Central memory CD4-positive, alpha-beta T cell (primary cell): ENCODE results near the gene TXNDC11.

Experiments used
- DNase-seq: peaks from one replicate; pipeline ENCODE4 v3.0.0; 2022

Gene TXNDC11

DNA sequence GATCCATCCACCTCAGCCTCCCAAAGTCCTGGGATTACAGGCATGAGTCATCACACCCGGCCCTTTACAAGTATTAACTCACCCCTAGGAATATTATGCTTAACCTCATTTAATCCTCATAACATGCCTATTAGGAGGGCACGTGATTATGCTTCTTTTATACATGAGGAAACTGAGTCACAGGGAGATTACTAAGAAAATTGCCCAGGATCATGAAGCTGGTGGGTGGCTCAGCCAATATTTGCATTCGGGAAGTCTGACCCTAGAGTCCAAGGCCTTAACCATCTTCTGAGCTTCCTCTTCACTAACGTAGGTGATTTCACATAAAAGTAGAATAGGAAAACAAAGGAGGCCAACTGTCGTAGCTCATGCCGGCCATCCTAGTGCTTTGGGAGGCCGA lies 93.4 kb downstream of the TXNDC11 start:
- DNase-seq = no peak

DNA sequence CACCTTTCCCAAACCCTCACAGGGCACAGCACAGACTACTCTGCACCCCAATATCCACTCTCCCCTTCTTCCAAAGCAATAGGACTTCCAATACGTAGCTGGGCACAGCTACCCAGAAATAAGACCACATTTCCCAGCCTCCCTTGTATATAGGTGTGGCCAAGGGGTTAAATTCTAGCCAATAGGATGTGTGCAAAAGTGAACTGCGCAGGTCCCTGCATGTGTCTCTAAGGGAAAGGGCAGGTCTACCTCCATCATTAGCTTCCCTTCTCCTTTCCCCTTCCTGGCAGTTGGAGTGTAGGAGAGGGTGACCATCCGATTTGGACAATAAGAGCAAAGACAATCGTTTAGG lies 99.9 kb downstream of the TXNDC11 start:
- no peak for DNase-seq

DNA sequence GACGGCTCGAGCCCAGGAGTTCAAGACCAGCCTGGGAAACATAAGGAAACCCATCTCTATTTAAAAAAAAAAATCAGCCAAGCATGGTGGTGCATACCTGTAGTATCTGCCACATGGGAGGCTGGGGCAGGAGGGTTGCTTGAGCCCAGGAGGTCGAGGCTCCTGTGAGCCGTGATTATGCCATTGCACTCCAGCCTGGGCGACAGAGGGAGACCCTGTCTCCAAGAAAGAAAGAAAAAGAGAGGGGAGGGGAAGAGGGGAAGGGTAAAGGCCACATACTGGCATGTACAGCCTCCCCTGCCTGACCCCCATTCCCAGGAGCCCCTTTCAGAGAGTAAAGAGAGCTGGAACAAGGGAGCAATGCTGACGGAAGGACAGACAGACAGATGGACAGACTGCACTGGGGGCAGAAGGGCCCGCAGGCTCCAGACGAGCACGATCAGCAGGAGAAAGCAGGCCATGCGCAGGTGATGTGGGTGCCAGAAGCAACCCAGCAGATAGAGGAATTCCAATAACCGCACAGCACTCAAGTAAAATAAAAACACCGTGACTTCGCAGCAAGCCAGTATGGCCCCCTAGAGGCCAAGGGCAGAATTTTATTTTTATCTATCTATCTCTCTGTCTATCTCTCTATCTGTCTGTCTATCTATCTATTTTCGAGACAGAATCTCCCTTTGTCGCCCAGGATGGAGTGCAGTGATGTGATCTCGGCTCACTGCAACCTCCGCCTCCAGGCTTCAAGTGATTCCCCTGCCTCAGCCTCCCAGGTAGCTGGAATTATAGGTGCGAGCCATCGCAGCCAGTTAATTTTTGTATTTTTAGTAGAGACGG lies 101.5 kb downstream of the TXNDC11 start:
- DNase-seq = peak; percentile 60

DNA sequence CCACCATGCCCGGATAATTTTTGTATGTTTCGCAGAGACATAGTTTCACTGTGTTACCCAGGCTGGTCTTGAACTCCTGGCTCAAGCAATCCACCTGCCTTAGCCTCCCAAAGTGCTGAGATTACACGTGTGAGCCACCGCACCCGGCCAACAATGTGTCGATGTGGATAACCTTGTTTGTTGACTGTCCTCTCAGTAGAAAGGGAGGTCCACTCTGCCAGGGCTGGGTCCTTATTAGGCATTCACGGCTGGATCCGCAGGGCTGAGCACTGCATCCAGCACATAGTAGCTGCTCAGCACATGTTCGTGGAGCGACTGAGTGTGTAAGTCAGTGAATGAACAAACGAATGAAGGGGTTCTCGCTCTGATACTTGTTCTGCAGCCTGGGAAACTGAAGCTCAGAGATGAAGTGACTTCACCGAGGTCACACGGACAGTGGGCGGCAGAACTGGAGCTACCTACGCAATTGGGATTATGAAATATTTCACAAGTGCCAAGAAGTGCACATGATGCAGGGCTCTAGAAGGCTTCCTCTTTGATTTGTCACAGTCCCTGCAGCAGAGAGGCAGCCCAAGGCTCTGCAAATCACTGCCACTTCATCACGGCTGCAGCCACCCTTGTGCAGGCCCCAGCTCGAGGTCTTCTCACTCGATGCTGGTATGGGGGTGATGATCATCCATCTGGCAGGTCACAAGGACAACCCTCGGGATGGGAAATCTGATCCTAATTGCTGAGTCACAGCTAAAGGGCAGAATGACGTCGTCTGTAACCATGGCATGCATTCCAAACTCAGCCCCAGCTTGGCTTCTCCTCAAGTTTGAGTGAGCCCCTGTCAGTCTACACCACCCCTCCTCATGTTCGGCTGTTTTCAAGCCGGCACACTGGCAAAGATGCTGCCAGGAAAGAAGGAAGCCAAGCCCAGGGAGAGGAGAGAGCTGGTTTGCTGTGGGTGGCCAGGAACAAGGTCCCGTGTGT lies 102.4 kb downstream of the TXNDC11 start:
- DNase-seq = no peak

DNA sequence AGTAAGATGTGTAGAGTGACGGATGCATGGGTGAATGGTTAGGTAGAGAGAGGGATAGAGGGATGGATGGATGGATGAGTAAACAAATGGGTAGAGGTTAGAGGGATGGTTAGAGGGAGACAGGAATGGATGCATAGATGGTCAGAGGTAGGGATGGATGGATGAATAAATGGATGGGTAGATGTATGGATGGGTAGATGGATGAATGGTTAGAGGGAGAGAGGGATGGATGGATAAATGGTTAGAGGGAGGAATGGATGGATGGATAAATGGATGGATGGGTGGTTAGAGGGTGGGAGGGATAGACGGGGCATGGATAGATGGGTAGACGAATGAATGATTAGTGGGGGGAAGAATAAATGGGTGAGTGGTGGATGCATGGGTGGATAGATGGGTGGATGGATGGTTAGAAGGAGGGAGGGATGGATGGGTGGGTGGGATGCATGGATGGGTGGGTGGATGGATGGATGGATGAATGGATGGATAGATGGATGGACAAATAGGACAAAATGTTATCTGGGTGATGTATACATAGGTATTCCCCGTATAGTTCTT lies 103.6 kb downstream of the TXNDC11 start:
- DNase-seq = no peak

DNA sequence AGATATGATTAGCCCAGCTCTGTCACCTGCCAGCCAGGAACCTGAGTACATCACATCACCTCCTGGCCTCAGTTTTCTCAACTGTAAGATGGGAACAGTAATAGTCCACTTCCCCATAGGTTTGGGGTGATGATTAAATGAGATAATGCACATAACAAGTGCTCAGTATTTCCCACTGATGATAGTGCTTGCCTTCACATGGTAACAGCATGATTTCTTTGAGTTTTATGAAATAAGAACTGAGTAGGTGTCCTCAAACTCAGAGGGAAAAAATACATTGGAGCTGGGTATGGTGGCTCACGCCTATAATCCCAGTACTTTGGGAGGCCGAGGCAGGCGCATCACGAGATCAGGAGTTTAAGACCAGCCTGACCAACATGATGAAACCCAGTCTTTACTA lies 104.5 kb downstream of the TXNDC11 start:
- DNase-seq = no peak

DNA sequence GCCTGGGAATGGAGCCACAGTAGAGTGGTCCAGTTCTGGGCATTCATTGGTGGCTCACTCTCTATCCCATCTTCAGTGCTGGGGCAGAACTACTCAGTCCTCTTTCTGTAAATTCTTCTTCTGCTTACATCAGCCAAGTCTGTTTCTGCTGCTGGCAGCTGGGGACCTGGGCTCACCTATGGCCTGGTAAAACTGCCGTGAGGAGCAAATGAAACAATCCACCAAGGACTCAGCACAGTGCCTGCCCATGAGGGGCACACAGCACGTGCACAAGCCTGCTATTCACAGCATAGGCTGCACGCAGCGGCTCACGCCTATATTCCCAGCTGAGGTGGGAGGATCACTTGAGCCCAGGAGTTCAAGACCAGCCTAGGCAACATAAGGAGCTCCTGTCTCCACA lies 105.3 kb downstream of the TXNDC11 start:
- no peak for DNase-seq

DNA sequence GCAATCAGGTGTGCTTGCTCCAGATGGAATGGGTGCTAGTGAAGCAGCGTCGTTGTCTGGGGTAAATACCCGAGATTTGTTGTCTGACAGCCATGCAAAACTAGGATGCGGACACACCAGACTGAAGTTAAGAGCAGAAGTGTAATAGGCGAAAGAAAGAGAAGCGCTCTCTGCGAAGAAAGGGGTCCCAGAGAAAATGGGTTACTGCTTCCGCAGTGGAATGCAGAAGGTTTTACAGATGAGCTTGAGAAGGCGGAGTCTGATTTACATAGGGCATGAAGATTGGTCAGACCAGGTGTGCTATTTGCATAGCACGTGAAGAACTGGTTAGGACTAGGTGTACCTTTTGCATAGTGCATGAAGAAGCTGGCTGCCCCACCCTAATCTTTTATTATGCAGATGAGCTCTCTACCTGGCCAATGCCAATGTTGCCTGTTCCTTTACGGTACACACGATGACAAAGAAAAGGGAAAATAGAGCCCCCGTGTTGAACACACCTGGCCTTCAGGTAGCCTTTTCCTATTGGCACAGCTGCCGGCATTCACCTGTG lies 106.4 kb downstream of the TXNDC11 start:
- peak; percentile 9 for DNase-seq

DNA sequence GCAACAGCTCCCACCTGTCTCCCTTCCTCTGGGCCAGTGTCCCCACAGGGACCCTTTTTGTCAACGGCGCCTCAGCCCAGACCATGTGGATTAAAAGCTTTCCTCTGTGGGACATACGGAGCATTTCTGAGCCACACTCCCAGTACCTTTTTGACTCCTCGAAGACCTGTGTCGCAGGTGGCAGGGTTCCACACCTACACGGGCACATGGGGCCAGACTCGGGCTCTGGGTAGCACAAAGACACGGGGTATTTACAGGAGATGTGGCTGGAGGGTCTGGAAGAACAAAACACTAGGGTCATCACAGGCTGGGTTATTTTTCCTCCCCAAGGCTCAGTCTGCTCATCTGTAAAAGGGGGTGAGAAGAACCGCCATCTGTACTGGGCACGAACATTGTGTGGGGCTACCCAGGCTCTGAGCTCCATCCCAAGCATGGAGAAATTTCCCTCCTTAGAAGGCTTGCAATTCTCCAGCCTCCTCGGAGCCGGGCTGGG lies 106.9 kb downstream of the TXNDC11 start:
- DNase-seq = no peak

DNA sequence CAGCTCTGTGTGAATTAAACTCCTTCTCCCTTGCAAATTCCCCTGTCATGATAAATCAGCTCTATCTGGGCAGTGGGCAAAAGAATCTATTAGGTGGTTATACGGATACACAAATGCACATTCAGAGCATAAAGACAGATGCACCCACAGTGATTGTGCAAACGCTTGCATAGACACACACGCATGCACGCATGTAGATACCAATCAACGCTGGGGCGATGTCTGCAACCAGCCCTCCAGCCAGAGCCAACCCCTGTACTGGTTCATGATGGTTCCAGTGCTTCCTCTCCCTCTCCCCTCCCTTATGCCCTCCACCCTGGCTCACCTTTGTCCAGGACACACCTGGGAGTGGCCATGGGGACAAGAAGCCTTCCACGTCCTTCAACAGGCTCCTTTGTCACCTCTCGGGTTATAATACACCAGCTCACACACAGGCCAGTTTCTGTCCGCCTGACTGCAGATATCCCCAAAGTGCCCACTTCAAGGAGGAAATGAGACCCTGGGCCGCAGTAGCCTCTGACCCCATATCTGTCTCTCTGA lies 107.5 kb downstream of the TXNDC11 start:
- no peak for DNase-seq

DNA sequence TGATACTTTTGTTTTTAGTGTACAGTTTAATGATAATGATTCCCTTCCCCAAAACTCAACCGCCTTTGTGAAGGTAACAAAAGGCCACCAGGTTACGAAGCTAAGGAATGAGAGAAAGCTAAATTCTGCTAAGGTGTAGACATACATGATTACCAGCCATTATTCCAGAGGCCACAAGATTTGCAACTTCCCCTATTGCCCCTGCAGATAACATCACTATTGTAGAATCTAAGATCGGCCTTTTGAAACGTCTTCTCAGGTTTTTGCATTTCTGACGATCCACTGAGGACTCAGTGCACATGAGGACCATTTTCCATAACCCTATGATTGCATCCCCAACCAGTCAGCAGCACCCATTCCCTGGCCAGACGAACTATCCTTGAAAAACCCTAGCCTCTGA lies 108.3 kb downstream of the TXNDC11 start:
- DNase-seq = no peak

DNA sequence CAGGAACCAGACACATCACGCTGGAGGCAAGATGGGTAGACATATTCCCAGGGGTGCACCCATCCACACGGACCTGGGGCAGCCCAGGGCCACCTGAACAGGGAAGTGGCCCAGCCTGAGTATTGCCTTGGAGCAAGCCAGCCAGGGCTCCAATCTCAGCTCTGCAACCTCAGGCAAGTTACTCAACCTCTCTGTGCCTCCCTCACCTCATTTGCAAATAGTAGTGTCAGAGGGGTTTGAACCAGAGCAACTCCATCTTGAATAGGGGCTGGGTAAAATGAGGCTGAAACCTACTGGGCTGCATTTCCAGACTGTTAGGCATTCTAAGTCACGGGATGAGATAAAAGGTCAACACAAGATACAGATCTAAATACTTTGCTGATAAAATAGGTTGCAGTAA lies 109.5 kb downstream of the TXNDC11 start:
- DNase-seq = no peak

DNA sequence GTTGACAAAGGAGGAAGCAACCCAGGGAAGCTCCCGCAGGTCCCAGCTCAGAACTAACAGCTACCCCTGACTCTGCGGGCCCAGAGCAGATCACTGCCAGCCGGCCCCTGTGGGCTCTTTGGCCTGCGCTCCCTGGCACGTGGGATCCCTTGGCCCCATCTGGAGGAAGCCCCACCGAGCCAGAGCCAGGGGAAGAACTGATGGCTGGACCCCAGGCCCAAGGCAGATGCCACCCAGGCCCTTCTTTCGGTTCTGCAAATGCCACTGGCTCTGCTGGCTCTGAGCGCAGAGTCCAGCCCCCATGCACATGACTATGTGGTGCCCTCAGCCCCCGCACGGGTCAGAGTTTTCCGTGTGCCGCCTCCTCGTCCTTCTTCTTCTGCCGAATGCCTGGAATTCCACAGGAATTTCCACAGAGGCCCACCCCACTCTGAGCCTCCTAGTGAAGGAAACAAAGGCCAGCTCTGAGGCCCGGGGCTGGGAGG lies 110.2 kb downstream of the TXNDC11 start:
- no peak for DNase-seq

DNA sequence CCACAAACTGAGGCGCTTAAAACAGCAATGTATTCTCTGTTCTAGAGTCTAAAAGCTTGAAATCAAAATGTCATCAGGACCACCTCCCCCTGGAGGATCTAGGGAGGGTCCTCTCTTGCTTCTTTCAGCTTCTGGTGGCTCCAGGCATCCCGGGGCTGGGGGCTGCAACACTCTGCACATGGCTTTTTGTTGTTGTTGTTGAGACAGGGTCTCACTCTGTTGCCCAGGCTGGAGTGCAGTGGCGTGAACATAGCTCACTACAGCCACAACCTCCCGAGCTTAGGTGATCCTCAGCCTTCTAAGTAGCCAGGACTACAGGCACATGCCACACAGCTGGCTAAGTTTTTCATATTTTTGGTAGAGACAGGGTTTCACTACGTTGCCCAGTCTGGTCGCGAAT lies 111.4 kb downstream of the TXNDC11 start:
- DNase-seq = no peak

DNA sequence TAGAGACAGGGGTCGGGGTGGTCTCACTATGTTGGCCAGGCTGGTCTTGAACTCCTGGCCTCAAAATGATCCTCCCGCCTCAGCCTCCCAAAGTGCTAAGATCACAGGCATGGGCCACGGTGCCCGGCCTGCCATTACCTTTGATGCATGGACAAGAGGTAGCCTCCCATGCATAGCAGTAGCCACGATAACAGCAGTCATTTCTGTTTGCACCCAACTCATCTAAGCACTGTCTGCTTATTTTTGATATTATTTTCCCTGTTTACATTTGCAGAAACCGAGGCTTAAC lies 111.9 kb downstream of the TXNDC11 start:
- no peak for DNase-seq

DNA sequence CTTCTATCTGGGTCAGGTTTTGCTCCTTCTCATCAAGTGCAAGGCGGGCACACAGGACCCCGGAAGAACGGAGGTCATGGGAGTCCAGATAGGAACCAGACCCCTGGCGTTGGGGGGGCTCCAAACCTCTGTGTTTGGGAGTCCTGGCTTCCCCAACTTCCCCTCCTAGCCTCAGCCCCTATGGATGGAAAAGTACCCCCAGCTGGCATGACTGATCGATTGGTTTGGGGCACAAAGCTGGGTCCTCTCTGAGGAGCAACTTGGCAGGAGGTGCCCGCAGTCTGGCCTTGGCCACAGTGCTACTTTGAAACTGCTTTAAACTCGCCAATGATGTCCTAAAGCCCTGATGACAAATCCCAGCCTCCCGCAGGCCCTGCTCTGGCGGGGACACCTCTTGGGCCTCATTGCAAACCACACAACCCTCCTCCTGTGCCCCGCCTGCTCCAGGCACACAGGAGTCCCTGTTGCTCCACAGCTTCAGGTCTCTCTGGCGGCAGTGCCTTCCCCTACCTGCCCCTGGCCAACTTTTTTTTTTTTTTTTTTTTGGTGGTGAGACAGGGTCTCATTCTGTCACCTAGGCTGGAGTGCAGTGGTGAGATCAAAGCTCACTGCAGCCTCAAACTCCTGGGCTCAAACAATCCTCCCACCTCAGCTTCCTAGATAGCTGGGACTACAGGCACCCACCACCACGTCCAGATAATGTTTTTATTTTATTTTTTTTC lies 112.5 kb downstream of the TXNDC11 start:
- no peak for DNase-seq
